ENCODE results near the gene TTC31.

TTC31 gene

DNA sequence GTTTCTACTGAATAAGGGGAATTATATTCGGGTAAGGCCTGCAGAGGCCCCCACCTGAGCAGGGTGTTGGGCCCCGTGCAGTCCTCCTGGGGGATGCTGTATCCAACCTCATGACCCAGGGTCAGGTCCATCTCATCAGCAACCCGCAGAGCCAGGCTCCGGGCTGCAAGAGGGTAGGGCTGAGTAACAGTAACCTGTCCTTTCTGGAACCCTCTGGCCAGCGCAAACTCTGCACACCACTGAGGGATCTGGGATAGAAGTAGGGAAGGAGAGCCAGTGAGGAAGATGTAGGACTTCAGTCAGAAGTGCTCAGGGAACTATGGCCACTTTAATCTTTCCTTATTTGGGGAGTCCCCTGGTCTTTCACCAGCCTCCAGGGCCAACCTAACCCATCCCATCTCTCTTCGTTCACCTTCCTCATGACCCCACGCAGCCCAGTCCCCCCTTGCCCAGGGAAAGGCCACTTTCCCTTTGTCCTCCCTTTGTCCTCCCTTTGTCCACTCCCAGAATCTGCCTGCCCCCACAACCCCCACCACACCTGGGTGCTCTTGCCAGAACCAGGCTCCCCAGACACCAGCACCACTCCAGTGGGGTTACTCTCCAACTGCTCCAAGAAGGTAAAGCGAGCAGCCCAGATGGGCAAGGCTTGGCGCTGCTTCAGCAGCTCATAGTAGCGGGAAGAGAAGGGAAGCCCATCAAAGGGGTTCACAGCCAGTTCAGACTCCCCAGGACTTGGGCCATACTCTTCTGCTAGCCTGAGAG is 42.3 kb downstream of the TTC31 start:
- Histone ChIP-seq H3K4me3 (ENCODE audit: extremely low read depth, insufficient read depth, low read length, poor library complexity, severe bottlenecking) (no peak overlapping the region), H3K36me3 (ENCODE audit: control insufficient read depth, insufficient read depth, low read length) (peaks cover 38% of the 10 kb centered on the region), H3K4me1 (ENCODE audit: control insufficient read depth, insufficient read depth, low read length, poor library complexity, severe bottlenecking) (peaks cover 8% of the 10 kb centered on the region), H3K9me3 (ENCODE audit: control insufficient read depth, low read length) (no peaks in the 10 kb centered on the region), H3K27ac (ENCODE audit: low read depth, low read length, severe bottlenecking) (no peak overlapping the region)
- 92 to 97% methylated on average over 8 of the region's 10 CpGs for WGBS, 2 experiments (ENCODE audit: insufficient coverage in 2 of 2)

- no peak within 1 kb of the TSS for H3K4me3 ChIP-seq (ENCODE audit: extremely low read depth, insufficient read depth, low read length, poor library complexity, severe bottlenecking)
- 94 to 96% methylated on average over 8 to 9 of the region's 11 CpGs for WGBS, 2 experiments (ENCODE audit: insufficient coverage in 2 of 2)
- H3K9me3 ChIP-seq (ENCODE audit: control insufficient read depth, low read length): no peaks in the 10 kb centered on the region
- H3K4me1 ChIP-seq (ENCODE audit: control insufficient read depth, insufficient read depth, low read length, poor library complexity, severe bottlenecking): peaks cover 11% of the 10 kb centered on the region
- no peak within 1 kb of the TSS for H3K27ac ChIP-seq (ENCODE audit: low read depth, low read length, severe bottlenecking)
- H3K36me3 ChIP-seq (ENCODE audit: control insufficient read depth, insufficient read depth, low read length): peaks cover 40% of the 10 kb centered on the region
These were observed 43.1 kb downstream of the TTC31 start, which contains the start of gene DQX1 for GRCh38 chr2:74525717-74526648. DQX1 (minus strand) TSS chr2:74526231; CDS start chr2:74525729, 502 bp downstream.

DNA sequence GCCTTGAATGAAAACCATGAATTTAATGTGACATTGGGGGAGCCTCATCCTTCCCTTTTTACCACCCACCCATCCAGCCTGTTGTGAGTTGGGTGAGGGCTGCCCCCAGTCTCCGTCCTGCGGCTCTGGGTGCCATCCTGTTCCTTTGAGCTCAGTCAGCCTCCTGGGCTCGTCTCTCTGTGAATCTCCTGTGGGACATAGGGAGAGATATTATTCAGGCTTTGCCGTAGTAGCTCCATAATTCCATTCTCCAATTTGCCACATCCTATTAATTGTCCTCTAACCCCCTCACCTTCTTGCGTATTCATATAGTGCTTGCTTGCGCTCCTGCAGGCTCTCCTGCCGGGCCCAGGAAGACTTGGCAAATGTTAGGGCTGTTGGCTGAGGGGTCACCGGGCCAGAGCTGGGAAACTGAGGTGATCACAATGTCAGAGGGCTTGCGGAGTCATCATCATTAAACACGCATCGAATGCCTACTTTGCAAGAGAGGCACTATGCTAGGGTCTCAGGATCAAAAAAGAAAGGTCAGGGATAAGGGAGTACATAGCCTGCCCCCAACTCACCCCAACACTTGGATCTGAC is 43.9 kb downstream of the TTC31 start:
- Histone ChIP-seq H3K4me1 (ENCODE audit: control insufficient read depth, insufficient read depth, low read length, poor library complexity, severe bottlenecking) (peaks cover 12% of the 10 kb centered on the region), H3K27ac (ENCODE audit: low read depth, low read length, severe bottlenecking) (no peak overlapping the region), H3K9me3 (ENCODE audit: control insufficient read depth, low read length) (no peaks in the 10 kb centered on the region), H3K4me3 (ENCODE audit: extremely low read depth, insufficient read depth, low read length, poor library complexity, severe bottlenecking) (no peak overlapping the region), H3K36me3 (ENCODE audit: control insufficient read depth, insufficient read depth, low read length) (peaks cover 47% of the 10 kb centered on the region)
- 98 to 100% methylated on average over 5 to 8 of the region's 11 CpGs for WGBS, 2 experiments (ENCODE audit: insufficient coverage in 2 of 2)

GRCh38 chr2:74527741-74528140 is 44.9 kb downstream of the TTC31 start:
- peak overlapping the region; percentile 98 for H3K4me3 ChIP-seq (ENCODE audit: extremely low read depth, insufficient read depth, low read length, poor library complexity, severe bottlenecking)
- no peaks in the 10 kb centered on the region for H3K9me3 ChIP-seq (ENCODE audit: control insufficient read depth, low read length)
- WGBS, 2 experiments (ENCODE audit: insufficient coverage in 2 of 2): 95 to 98% methylated on average over 6 to 7 of the region's 9 CpGs
- no peak overlapping the region for H3K27ac ChIP-seq (ENCODE audit: low read depth, low read length, severe bottlenecking)
- H3K36me3 ChIP-seq (ENCODE audit: control insufficient read depth, insufficient read depth, low read length): peaks cover 52% of the 10 kb centered on the region
- peaks cover 12% of the 10 kb centered on the region for H3K4me1 ChIP-seq (ENCODE audit: control insufficient read depth, insufficient read depth, low read length, poor library complexity, severe bottlenecking)

GRCh38 chr2:74528600-74529356 is 45.9 kb downstream of the TTC31 start:
- Histone ChIP-seq H3K27ac (ENCODE audit: low read depth, low read length, severe bottlenecking) (peak overlapping the region; percentile 64), H3K9me3 (ENCODE audit: control insufficient read depth, low read length) (no peaks in the 10 kb centered on the region), H3K36me3 (ENCODE audit: control insufficient read depth, insufficient read depth, low read length) (peaks cover 62% of the 10 kb centered on the region), H3K4me3 (ENCODE audit: extremely low read depth, insufficient read depth, low read length, poor library complexity, severe bottlenecking) (peak overlapping the region; percentile 98), H3K4me1 (ENCODE audit: control insufficient read depth, insufficient read depth, low read length, poor library complexity, severe bottlenecking) (peaks cover 12% of the 10 kb centered on the region)
- WGBS, 2 experiments (ENCODE audit: insufficient coverage in 2 of 2): 0 to 10% methylated on average over 16 to 22 of the region's 29 CpGs

- Histone ChIP-seq H3K4me3 (ENCODE audit: extremely low read depth, insufficient read depth, low read length, poor library complexity, severe bottlenecking) (peak within 1 kb of the TSS; percentile 98), H3K27ac (ENCODE audit: low read depth, low read length, severe bottlenecking) (peak within 1 kb of the TSS; percentile 64), H3K9me3 (ENCODE audit: control insufficient read depth, low read length) (no peaks in the 10 kb centered on the region), H3K36me3 (ENCODE audit: control insufficient read depth, insufficient read depth, low read length) (peaks cover 68% of the 10 kb centered on the region), H3K4me1 (ENCODE audit: control insufficient read depth, insufficient read depth, low read length, poor library complexity, severe bottlenecking) (peaks cover 12% of the 10 kb centered on the region)
- WGBS, 2 experiments (ENCODE audit: insufficient coverage in 2 of 2): 0% methylated on average over 70 to 86 of the region's 87 CpGs
These were observed 46.7 kb downstream of the TTC31 start, which contains the start of the genes AUP1 and HTRA2 for GRCh38 chr2:74529357-74530238. AUP1 (minus strand) TSS chr2:74529706; CDS start chr2:74529629, 77 bp downstream. HTRA2 (plus strand) TSS chr2:74529933; CDS start chr2:74530007, 74 bp downstream.

GRCh38 chr2:74530239-74531187 is 47.6 kb downstream of the TTC31 start:
- Histone ChIP-seq H3K36me3 (ENCODE audit: control insufficient read depth, insufficient read depth, low read length) (peaks cover 65% of the 10 kb centered on the region), H3K4me1 (ENCODE audit: control insufficient read depth, insufficient read depth, low read length, poor library complexity, severe bottlenecking) (peaks cover 12% of the 10 kb centered on the region), H3K9me3 (ENCODE audit: control insufficient read depth, low read length) (no peaks in the 10 kb centered on the region), H3K27ac (ENCODE audit: low read depth, low read length, severe bottlenecking) (peak overlapping the region; percentile 49), H3K4me3 (ENCODE audit: extremely low read depth, insufficient read depth, low read length, poor library complexity, severe bottlenecking) (peak overlapping the region; percentile 98)
- WGBS, 2 experiments (ENCODE audit: insufficient coverage in 2 of 2): 16 to 17% methylated on average over 32 to 39 of the region's 54 CpGs

DNA sequence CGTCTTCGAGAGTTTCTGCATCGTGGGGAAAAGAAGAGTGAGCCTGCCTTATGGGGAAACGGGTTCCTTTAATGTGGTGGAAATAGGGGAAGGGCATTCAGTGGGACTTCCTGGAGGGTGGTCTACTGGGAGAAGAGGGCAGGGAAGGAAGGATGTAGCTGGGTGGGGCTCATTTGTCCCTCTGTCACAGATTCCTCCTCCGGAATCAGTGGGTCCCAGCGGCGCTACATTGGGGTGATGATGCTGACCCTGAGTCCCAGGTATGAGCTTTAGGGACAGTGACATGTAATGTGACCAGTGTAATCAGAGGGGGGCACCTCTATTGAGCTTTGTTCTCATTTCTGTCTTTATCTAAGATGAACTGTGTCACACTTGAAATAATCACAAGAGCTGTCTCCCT is 48.8 kb downstream of the TTC31 start:
- Histone ChIP-seq H3K36me3 (ENCODE audit: control insufficient read depth, insufficient read depth, low read length) (peaks cover 55% of the 10 kb centered on the region), H3K4me1 (ENCODE audit: control insufficient read depth, insufficient read depth, low read length, poor library complexity, severe bottlenecking) (peaks cover 12% of the 10 kb centered on the region), H3K4me3 (ENCODE audit: extremely low read depth, insufficient read depth, low read length, poor library complexity, severe bottlenecking) (no peak overlapping the region), H3K27ac (ENCODE audit: low read depth, low read length, severe bottlenecking) (no peak overlapping the region), H3K9me3 (ENCODE audit: control insufficient read depth, low read length) (no peaks in the 10 kb centered on the region)
- WGBS, 2 experiments (ENCODE audit: insufficient coverage in 2 of 2): 86 to 87% methylated on average over 4 to 7 of the region's 7 CpGs

GRCh38 chr2:74532222-74532621 is 49.3 kb downstream of the TTC31 start:
- peaks cover 17% of the 10 kb centered on the region for H3K4me1 ChIP-seq (ENCODE audit: control insufficient read depth, insufficient read depth, low read length, poor library complexity, severe bottlenecking)
- no peaks in the 10 kb centered on the region for H3K9me3 ChIP-seq (ENCODE audit: control insufficient read depth, low read length)
- no peak overlapping the region for H3K4me3 ChIP-seq (ENCODE audit: extremely low read depth, insufficient read depth, low read length, poor library complexity, severe bottlenecking)
- H3K27ac ChIP-seq (ENCODE audit: low read depth, low read length, severe bottlenecking): no peak overlapping the region
- peaks cover 50% of the 10 kb centered on the region for H3K36me3 ChIP-seq (ENCODE audit: control insufficient read depth, insufficient read depth, low read length)
